PFSK-1 (cell line): Measurements from ENCODE around the gene SKP2.

ENCODE experiments used
- FOXP2 ChIP-seq: optimal IDR thresholded peaks from 2 replicates; pipeline ENCODE3; 2011; ENCODE audit warnings: borderline replicate concordance, control low read depth, inconsistent platforms; ENCODE audit not compliant: insufficient read depth; ENCODE audit errors: extremely low read length, extremely low read depth
- POLR2AphosphoS5 ChIP-seq: IDR thresholded peaks from 2 replicates; pipeline ENCODE4 v1.6.1; 2012; ENCODE audit warnings: low read depth, mild to moderate bottlenecking, control low read depth, low read length, moderate library complexity
- SIN3A ChIP-seq: IDR thresholded peaks from 2 replicates; pipeline ENCODE4 v1.6.1; 2012; ENCODE audit warnings: mild to moderate bottlenecking, low read length, moderate library complexity, borderline replicate concordance; ENCODE audit not compliant: insufficient read depth
- TAF1 ChIP-seq: IDR thresholded peaks from 2 replicates; pipeline ENCODE4 v1.6.1; 2012; ENCODE audit warnings: low read length, control low read depth, borderline replicate concordance; ENCODE audit not compliant: insufficient read depth
- TF ChIP-seq, protein P1 (sequence below), 2 experiments: IDR thresholded peaks; 2 replicates each; pipeline versions ENCODE4 v1.6.1 to v1.8.0; 2011 to 2012; ENCODE audit warnings: low read depth in 2 of 2, low read length in 2 of 2, control low read depth in 1 of 2, inconsistent platforms in 1 of 2, mild to moderate bottlenecking in 1 of 2, moderate library complexity in 1 of 2; ENCODE audit not compliant: insufficient read depth in 1 of 2

Gene SKP2

DNA sequence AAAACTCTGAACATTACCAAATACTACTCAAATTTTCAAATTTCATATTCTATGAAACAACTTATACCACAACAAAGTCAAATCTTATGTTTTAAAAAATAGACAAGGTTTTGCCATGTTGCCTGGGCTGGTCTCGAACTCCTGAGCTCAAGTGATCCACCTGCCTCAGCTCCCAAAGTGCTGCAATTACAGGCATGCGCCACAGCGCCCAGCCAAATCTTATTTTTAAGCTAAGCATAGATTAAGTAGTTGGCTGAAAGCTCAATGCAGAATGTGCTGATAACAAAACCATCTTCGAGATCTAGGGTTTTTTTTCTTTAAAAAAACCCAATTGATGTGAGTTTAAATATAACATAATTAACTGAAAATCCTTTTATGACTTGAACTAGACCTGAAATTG, 6.6 kb upstream of the SKP2 start:
- TF ChIP-seq TAF1 (no peak), FOXP2 (no peak)
- TF ChIP-seq, protein P1, sequence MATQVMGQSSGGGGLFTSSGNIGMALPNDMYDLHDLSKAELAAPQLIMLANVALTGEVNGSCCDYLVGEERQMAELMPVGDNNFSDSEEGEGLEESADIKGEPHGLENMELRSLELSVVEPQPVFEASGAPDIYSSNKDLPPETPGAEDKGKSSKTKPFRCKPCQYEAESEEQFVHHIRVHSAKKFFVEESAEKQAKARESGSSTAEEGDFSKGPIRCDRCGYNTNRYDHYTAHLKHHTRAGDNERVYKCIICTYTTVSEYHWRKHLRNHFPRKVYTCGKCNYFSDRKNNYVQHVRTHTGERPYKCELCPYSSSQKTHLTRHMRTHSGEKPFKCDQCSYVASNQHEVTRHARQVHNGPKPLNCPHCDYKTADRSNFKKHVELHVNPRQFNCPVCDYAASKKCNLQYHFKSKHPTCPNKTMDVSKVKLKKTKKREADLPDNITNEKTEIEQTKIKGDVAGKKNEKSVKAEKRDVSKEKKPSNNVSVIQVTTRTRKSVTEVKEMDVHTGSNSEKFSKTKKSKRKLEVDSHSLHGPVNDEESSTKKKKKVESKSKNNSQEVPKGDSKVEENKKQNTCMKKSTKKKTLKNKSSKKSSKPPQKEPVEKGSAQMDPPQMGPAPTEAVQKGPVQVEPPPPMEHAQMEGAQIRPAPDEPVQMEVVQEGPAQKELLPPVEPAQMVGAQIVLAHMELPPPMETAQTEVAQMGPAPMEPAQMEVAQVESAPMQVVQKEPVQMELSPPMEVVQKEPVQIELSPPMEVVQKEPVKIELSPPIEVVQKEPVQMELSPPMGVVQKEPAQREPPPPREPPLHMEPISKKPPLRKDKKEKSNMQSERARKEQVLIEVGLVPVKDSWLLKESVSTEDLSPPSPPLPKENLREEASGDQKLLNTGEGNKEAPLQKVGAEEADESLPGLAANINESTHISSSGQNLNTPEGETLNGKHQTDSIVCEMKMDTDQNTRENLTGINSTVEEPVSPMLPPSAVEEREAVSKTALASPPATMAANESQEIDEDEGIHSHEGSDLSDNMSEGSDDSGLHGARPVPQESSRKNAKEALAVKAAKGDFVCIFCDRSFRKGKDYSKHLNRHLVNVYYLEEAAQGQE (IDR thresholded peaks at IDR 0.05; ENCODE audit: insufficient read depth in 1 of 2, low read depth in 2 of 2, low read length in 2 of 2): no peak

DNA sequence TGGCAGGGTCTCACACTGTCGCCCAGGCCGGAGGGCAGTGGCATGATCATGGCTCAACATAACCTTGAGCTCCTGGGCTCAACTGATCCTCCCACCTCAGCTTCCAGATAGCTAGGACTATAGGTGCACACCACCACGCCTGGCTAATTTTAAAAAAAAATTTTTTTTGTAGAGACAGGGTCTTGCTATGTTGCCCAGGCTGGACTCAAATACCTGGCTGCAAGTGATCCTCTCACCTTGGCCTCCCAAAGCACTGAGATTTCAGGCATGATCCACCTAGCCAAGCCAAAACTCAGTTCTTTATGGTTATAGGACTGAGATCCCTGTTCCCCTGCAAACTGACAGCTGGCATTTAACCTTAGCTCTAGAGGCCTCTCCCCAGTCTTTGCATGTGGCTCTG, 5.5 kb upstream of the SKP2 start:
- TF ChIP-seq SIN3A: no peak
- TF ChIP-seq, protein P1 (IDR thresholded peaks at IDR 0.05; ENCODE audit: insufficient read depth in 1 of 2, low read depth in 2 of 2, low read length in 2 of 2): no peak
- TF ChIP-seq FOXP2: no peak
- no peak for TF ChIP-seq TAF1
- no peak for TF ChIP-seq POLR2AphosphoS5

DNA sequence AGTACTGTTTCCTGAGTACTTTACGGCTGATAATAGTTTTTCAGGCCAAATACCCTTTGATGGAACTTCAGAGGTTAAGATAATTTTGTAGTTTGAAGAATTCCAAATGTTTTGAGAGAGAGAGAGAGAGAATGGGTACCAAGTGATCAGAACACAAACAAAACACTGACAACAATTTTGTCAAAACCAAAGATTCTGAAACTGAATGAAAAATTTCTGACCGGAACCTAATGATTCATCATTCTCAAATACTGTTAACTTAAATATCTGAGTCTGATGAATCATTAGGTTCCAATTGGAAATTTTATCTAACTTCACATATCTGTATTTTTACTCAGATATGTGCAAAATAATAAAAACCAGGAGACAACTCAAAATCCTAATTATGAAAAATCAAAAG, 4.2 kb upstream of the SKP2 start:
- TF ChIP-seq FOXP2 (no peak), TAF1 (no peak), SIN3A (no peak), POLR2AphosphoS5 (no peak)
- TF ChIP-seq, protein P1 (IDR thresholded peaks at IDR 0.05; ENCODE audit: insufficient read depth in 1 of 2, low read depth in 2 of 2, low read length in 2 of 2): no peak

DNA sequence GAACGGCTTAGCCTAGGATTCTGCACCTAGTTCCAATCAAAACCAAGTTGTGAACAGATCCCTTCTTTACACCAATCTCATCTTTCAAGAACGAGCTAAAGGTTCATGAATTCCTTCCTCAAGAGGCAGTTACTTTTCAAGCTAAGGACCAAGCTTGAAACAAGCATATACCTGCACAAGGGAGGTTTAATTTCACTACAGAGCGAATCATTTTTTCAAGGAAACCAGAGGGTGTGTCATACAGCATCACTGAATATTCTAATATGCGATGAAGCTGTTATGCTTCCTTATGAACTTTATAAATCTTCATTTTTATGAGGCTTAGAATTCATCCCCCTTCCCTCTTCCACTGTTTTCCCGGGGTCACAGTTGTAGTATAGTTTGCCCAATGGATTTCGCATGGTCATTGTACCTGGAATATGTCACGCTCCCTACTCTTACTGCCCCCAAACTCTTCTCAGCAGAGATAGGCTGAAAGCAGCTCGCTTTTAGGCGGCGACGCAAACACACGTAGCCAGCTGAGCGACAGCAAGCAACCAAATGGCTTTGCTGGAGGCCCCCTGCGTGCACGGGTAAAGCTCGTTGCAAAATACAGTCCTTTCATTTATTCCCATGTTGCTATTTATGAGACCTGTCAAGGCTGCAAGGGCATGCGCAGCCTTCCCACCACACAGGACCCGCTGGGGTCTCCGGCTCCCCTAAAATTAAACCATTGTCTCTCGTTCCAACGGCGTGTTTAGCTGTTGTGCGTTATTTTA, 1.1 kb upstream of the SKP2 start:
- TF ChIP-seq, protein P1 (IDR thresholded peaks at IDR 0.05; ENCODE audit: insufficient read depth in 1 of 2, low read depth in 2 of 2, low read length in 2 of 2): no peak
- TF ChIP-seq SIN3A: 0 out of 2 replicates have a peak, but pooled peaks have one; percentile 18
